Measurements from ENCODE around the gene KANSL1.

GRCh38 chr17:46074540-46074939 is 118.7 kb downstream of the KANSL1 start:
- TF ChIP-seq CTCF (IDR thresholded peaks at IDR 0.05) (no peak), TAF1 (IDR thresholded peaks at IDR 0.05; ENCODE audit: borderline replicate concordance, low read depth, low read length) (no peak), POLR2AphosphoS5 (IDR thresholded peaks at IDR 0.05; ENCODE audit: low read depth, low read length) (no peak), ZBTB33 (IDR thresholded peaks at IDR 0.05; ENCODE audit: borderline replicate concordance, low read depth) (no peak), FOXM1 (IDR thresholded peaks at IDR 0.05; ENCODE audit: low read depth) (no peak), TEAD4 (IDR thresholded peaks at IDR 0.05; ENCODE audit: borderline replicate concordance, insufficient read depth) (no peak), USF2 (IDR thresholded peaks at IDR 0.05; ENCODE audit: borderline replicate concordance, low read depth, low read length) (no peak), JUND (IDR thresholded peaks at IDR 0.05) (no peak), RCOR1 (IDR thresholded peaks at IDR 0.05; ENCODE audit: low read length) (no peak)
- TF ChIP-seq, protein P1, sequence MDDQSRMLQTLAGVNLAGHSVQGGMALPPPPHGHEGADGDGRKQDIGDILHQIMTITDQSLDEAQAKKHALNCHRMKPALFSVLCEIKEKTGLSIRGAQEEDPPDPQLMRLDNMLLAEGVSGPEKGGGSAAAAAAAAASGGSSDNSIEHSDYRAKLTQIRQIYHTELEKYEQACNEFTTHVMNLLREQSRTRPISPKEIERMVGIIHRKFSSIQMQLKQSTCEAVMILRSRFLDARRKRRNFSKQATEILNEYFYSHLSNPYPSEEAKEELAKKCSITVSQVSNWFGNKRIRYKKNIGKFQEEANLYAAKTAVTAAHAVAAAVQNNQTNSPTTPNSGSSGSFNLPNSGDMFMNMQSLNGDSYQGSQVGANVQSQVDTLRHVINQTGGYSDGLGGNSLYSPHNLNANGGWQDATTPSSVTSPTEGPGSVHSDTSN (IDR thresholded peaks at IDR 0.05), result no peak
